Endodermal cell (in vitro differentiated cells): Measurements from ENCODE around the gene STRN3. TPM values are rescaled to one million over a fixed set of nuclear protein-coding genes. Genes with fewer than 3 reads are reported as not detected.
"Not testable (repeated sequence)": the region's sequence is repeated elsewhere in the genome, so short reads cannot be mapped to it uniquely, and the experiment has no call there.

ENCODE experiments used
- DNase-seq: peaks from one replicate; pipeline ENCODE4 v3.0.0-alpha.2; 2017
- H3K27ac ChIP-seq: 2 replicates; pipeline ENCODE4 v1.5.1; 2013; ENCODE audit warnings: mild to moderate bottlenecking, low read depth, low read length, moderate library complexity
- H3K27me3 ChIP-seq: 2 replicates; pipeline ENCODE4 v1.6.1; 2013; ENCODE audit warnings: mild to moderate bottlenecking, low read length, moderate library complexity; ENCODE audit not compliant: insufficient read depth, control insufficient read depth, poor library complexity, severe bottlenecking
- H3K36me3 ChIP-seq: 2 replicates; pipeline ENCODE4 v1.7.0; 2013; ENCODE audit warnings: mild to moderate bottlenecking, low read length, moderate library complexity; ENCODE audit not compliant: control insufficient read depth, insufficient read depth
- H3K4me1 ChIP-seq: one replicate; pipeline ENCODE4 v1.7.0; 2013; ENCODE audit warnings: low read length; ENCODE audit not compliant: control insufficient read depth, insufficient read depth
- H3K4me3 ChIP-seq: 2 replicates; pipeline ENCODE4 v1.5.1; 2013; ENCODE audit warnings: mild to moderate bottlenecking, low read length, moderate library complexity
- H3K9ac ChIP-seq: 2 replicates; pipeline ENCODE4 v1.6.1; 2013; ENCODE audit warnings: mild to moderate bottlenecking, low read length, moderate library complexity; ENCODE audit not compliant: poor library complexity, severe bottlenecking; ENCODE audit errors: extremely low read depth
- H3K9me3 ChIP-seq: 2 replicates; pipeline ENCODE4 v1.6.1; 2013; ENCODE audit warnings: mild to moderate bottlenecking, low read length, moderate library complexity; ENCODE audit not compliant: control insufficient read depth
- H3K27ac Mint-ChIP-seq: 2 replicates; pipeline ENCODE4 v1.8.0; 2020; ENCODE audit warnings: mixed read lengths
- H3K27me3 Mint-ChIP-seq: 2 replicates; pipeline ENCODE4 v1.8.0; 2021; ENCODE audit warnings: mild to moderate bottlenecking, mixed read lengths; ENCODE audit not compliant: insufficient read depth
- H3K36me3 Mint-ChIP-seq: 2 replicates; pipeline ENCODE4 v1.8.0; 2020; ENCODE audit warnings: low read depth, mixed read lengths
- H3K4me1 Mint-ChIP-seq: 2 replicates; pipeline ENCODE4 v1.8.0; 2020; ENCODE audit warnings: mixed read lengths
- H3K4me3 Mint-ChIP-seq: 2 replicates; pipeline ENCODE4 v1.8.0; 2020; ENCODE audit warnings: mild to moderate bottlenecking, moderate library complexity, mixed read lengths
- H3K9me3 Mint-ChIP-seq: 2 replicates; pipeline ENCODE4 v1.8.0; 2020; ENCODE audit warnings: mild to moderate bottlenecking, mixed read lengths
- WGBS, 2 experiments: methylation state at CpG; one replicate each; pipeline versions ENCODE4 v1.1.5 to v1.1.7; 2013; ENCODE audit warnings: missing lambda C conversion rate in 2 of 2, mixed read lengths in 1 of 2; ENCODE audit not compliant: insufficient coverage in 1 of 2, insufficient read length in 1 of 2; 5-methylcytosine and 5-hydroxymethylcytosine counted together
- total RNA-seq, 2 donors: library from RNA; stranded (reverse); fragmentation: NEBNext Ultra II Directional in 1 of 2; extraction: Animal tissue kit (Norgen Biotek cat#: 25700) in 1 of 2; gene quantifications; 2 replicates in 1 of 2; 3 replicates in 1 of 2; pipeline ENCODE4 v1.2.1, GENCODE V29; 2021
- TF ChIP-seq, protein P1 (sequence below): fragments of 200-600 bp; sonication (generic); conservative IDR thresholded peaks from 2 replicates; pipeline ENCODE4 v1.5.0; 2021; ENCODE audit warnings: antibody characterized with exemption, mild to moderate bottlenecking

Gene STRN3
- total RNA-seq, 2 donors from 2014 or later, result 56.5 to 58.9 TPM

DNA sequence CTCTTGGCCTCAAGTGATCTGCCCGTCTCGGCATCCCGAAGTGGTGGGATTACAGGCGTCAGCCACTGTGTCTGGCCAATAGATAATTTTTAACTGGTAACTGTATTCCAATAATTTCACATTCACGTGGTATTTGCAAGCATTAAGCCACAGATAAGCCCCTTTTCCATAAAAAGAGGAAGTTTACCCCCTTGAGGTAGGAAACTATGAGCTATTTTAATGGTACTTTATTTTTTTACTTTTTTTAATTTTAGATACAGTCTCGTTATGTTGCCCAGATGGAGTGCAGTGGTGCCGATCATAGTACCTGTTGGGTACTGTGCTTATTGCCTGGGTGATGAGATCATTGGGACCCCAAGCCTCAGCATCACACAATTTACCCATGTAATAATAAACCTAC is 43.6 kb downstream of the STRN3 start:
- no peaks in the 10 kb centered on the region for H3K9me3 ChIP-seq
- Mint-ChIP-seq H3K4me1 (no peaks in the 10 kb centered on the region), H3K4me3 (no peak overlapping the region), H3K27me3 (no peaks in the 10 kb centered on the region), H3K27ac (no peak overlapping the region), H3K9me3 (peaks cover 2% of the 10 kb centered on the region), H3K36me3 (peaks cover 10% of the 10 kb centered on the region)
- H3K27me3 ChIP-seq, result no peaks in the 10 kb centered on the region
- no peaks in the 10 kb centered on the region for H3K4me1 ChIP-seq
- DNase-seq, result no peak
- no peak overlapping the region for H3K27ac ChIP-seq
- TF ChIP-seq, protein P1, sequence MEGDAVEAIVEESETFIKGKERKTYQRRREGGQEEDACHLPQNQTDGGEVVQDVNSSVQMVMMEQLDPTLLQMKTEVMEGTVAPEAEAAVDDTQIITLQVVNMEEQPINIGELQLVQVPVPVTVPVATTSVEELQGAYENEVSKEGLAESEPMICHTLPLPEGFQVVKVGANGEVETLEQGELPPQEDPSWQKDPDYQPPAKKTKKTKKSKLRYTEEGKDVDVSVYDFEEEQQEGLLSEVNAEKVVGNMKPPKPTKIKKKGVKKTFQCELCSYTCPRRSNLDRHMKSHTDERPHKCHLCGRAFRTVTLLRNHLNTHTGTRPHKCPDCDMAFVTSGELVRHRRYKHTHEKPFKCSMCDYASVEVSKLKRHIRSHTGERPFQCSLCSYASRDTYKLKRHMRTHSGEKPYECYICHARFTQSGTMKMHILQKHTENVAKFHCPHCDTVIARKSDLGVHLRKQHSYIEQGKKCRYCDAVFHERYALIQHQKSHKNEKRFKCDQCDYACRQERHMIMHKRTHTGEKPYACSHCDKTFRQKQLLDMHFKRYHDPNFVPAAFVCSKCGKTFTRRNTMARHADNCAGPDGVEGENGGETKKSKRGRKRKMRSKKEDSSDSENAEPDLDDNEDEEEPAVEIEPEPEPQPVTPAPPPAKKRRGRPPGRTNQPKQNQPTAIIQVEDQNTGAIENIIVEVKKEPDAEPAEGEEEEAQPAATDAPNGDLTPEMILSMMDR, result no peak
- peaks cover 5% of the 10 kb centered on the region for H3K36me3 ChIP-seq
- 90 to 99% methylated on average over 4 to 6 of the region's 7 CpGs for WGBS, 2 experiments
- no peak overlapping the region for H3K9ac ChIP-seq
- no peak overlapping the region for H3K4me3 ChIP-seq

DNA sequence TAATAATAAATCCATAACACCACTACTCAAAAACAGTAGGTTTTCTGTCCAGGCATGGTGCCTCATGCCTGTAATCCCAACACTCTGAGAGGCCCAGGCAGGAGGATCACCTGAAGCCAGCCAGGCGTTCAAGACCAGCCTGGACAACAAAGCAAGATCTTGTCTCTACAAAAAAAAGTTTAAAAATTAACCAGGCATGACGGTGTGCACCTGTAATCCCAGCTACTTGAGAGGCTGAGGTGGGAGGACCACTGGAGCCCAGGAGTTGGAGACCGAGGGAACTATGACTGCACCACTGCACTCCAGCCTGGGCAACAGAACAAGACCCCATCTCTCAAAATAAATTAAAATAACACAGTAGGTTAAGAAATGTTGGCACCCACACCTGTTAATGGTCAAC is 45.2 kb downstream of the STRN3 start:
- H3K4me3 ChIP-seq, result no peak overlapping the region
- no peaks in the 10 kb centered on the region for H3K27me3 Mint-ChIP-seq

DNA sequence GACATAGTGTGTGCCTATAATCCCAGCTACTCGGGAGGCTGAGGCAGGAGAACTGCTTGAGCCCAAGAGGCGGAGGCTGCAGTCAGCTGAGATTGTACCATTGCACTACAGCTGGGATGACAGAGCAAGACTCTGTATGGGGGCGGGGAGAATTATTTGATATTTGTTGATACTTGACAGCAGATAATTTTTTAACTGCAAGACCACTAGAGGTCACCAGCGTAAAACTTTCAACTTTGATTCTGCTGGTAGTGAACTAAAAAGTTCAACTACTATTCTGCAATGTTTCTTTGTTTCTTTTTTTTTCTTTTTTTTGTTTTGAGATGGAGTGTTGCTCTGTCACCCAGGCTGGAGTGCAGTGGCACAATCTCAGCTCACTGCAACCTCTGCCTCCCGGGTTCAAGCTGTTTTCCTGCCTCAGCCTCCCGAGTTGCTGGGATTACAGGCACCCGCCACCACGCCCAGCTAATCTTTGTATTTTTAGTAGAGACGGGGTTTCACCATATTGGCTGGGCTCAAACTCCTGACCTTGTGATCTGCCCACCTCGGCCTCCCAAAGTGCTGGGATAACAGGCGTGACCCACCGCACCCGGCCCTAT is 46.0 kb downstream of the STRN3 start:
- not testable (repeated sequence) for H3K36me3 ChIP-seq, H3K27me3 Mint-ChIP-seq, H3K27me3 ChIP-seq, H3K9ac ChIP-seq, H3K9me3 Mint-ChIP-seq, H3K4me3 Mint-ChIP-seq, H3K4me3 ChIP-seq, H3K4me1 Mint-ChIP-seq, H3K36me3 Mint-ChIP-seq, H3K4me1 ChIP-seq, DNase-seq, H3K27ac ChIP-seq, H3K27ac Mint-ChIP-seq, H3K9me3 ChIP-seq
- WGBS, 2 experiments, result 90 to 97% methylated on average over 10 to 13 of the region's 13 CpGs
- TF ChIP-seq, protein P1, result peak; percentile 76

More for the DNA sequence above, 45.2 kb downstream of the STRN3 start:
- TF ChIP-seq, protein P1, result no peak
- Mint-ChIP-seq H3K9me3 (peaks cover 2% of the 10 kb centered on the region), H3K4me3 (no peak overlapping the region), H3K27ac (no peak overlapping the region), H3K36me3 (peaks cover 11% of the 10 kb centered on the region), H3K4me1 (peaks cover 2% of the 10 kb centered on the region)
- H3K4me1 ChIP-seq, result no peaks in the 10 kb centered on the region
- WGBS, 2 experiments, result 80 to 96% methylated on average over 2 to 3 of the region's 3 CpGs
- H3K36me3 ChIP-seq, result peaks cover 4% of the 10 kb centered on the region
- H3K9me3 ChIP-seq, result no peaks in the 10 kb centered on the region
- no peaks in the 10 kb centered on the region for H3K27me3 ChIP-seq
- no peak for DNase-seq
- no peak overlapping the region for H3K9ac ChIP-seq
- H3K27ac ChIP-seq, result no peak overlapping the region
